Lower leg skin (tissue), 4 donors: Measurements from ENCODE around the gene CCL3. TPM values are rescaled to one million over a fixed set of nuclear protein-coding genes. Genes with fewer than 3 reads are reported as not detected.
"Not testable (repeated sequence)": the region's sequence is repeated elsewhere in the genome, so short reads cannot be mapped to it uniquely, and the experiment has no call there.

Source experiments
- DNase-seq, 2 donors: peaks; one replicate each; pipeline ENCODE4 v3.0.0-alpha.2; 2019; ENCODE audit warnings: low spot score in 2 of 2
- H3K4me3 ChIP-seq: fragments of 200-600 bp; sonication (generic); 2 replicates; pipeline ENCODE4 v1.5.1; 2017; ENCODE audit warnings: mild to moderate bottlenecking, low read depth; ENCODE audit not compliant: poor library complexity, severe bottlenecking
- CTCF ChIP-seq, 3 donors: fragments of 450-650 bp; IDR thresholded peaks; one replicate each; pipeline ENCODE4 v1.5.1; 2016; ENCODE audit warnings: antibody characterized with exemption in 3 of 3, mild to moderate bottlenecking in 3 of 3, moderate library complexity in 2 of 3
- POLR2A ChIP-seq, 2 donors: fragments of 450-650 bp; IDR thresholded peaks; one replicate each; pipeline ENCODE4 v1.6.1; 2016 to 2017; ENCODE audit warnings: antibody characterized with exemption in 2 of 2, mild to moderate bottlenecking in 1 of 2, moderate library complexity in 1 of 2
- WGBS, 2 donors: methylation state at CpG; one replicate each; pipeline ENCODE4 v1.1.5; 2018; 5-methylcytosine and 5-hydroxymethylcytosine counted together
- intact Hi-C: fragments of 100-400 bp; cut with DNase I; formaldehyde crosslinking; loops from one replicate; pipeline ENCODE4 v1.15.0; 2023; ENCODE audit warnings: low total_unique reads
- total RNA-seq, 4 donors: library from RNA; depleted of rRNA; stranded (reverse); fragments of >200 nt; gene quantifications; one replicate each; pipeline ENCODE4 v1.1.0, GENCODE V29; 2016

The CCL3 gene
- total RNA-seq, 4 donors from 2014 or later = 0.79 to 2.9 TPM; not detected in 2

- intact Hi-C loops = no loop called here
- DNase-seq = no peak
- no peak overlapping the region for H3K4me3 ChIP-seq
- WGBS, 2 donors = 92 to 94% methylated on average over 3 of the region's 3 CpGs
- TF ChIP-seq POLR2A (IDR thresholded peaks at IDR 0.05) = no peak
- TF ChIP-seq CTCF (IDR thresholded peaks at IDR 0.05) = no peak
These were observed 17.7 kb upstream of the CCL3 start for GRCh38 chr17:36107660-36108059.

DNA sequence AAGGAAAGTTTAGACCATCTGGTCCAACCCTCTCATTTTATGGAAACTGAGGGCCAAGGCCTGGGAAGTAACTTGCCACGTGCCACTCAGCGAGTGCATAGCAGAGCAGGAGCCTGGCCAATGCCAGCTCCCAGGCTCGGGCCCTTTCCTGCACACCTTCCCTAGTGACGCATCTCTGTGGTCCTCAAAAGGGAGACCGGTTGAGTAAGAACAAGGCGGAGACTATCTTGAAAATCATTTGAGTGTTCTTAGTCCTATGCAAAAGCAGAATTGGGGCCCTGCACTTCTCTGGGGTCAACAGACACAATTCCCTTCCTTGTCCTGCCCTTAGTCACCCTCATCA lies 16.5 kb upstream of the CCL3 start:
- TF ChIP-seq CTCF (IDR thresholded peaks at IDR 0.05) (no peak), POLR2A (IDR thresholded peaks at IDR 0.05) (no peak)
- no peak overlapping the region for H3K4me3 ChIP-seq
- WGBS, 2 donors = 90 to 97% methylated on average over 6 of the region's 6 CpGs
- DNase-seq = no peak
- intact Hi-C loops = no loop called here

DNA sequence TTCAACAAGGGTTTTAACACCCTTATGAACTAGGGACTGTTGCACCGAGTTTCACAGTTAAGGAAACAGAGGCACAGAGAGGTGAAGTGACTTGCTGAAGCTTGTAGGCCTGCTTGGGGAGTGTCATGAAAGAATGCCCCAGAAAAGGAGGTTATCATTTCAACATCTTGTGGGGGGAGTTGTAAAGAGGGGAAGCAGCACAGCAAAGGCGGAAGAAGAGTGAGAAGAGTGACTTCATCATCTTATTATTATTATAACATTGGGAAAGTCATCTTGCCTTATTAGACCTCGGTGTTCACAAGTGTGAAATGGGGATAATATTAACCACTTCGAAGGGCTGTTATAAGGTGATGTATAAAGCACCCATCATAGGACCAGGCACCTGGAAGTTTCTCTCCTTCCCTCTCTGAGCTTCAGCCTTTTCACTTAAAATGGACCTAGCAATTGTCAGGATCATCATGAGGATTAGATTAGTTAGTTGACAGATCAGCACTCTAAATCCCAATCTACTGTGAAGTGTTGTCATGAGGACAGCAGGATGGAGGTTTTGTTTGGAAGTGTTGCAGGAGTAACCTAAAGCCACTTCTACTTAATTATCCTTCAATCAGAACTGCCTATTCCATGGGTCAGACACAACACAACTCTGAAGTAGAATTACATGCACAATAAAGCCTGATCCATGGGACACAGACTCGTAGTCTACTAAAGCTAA lies 16.0 kb upstream of the CCL3 start:
- no peak for TF ChIP-seq POLR2A (IDR thresholded peaks at IDR 0.05)
- TF ChIP-seq CTCF (IDR thresholded peaks at IDR 0.05) = no peak
- H3K4me3 ChIP-seq = no peak overlapping the region
- DNase-seq = no peak
- intact Hi-C loops = no loop called here
- 84 to 85% methylated on average over 5 of the region's 5 CpGs for whole genome bisulfite sequencing, 2 donors

- no peak overlapping the region for H3K4me3 ChIP-seq
- WGBS, 2 donors = 50 to 64% methylated on average over 4 of the region's 4 CpGs
- no peak for DNase-seq
- intact Hi-C loops = no loop called here
- TF ChIP-seq CTCF (IDR thresholded peaks at IDR 0.05) (no peak), POLR2A (IDR thresholded peaks at IDR 0.05) (no peak)
These were observed 14.8 kb upstream of the CCL3 start for GRCh38 chr17:36104701-36105181.

GRCh38 chr17:36104246-36104645 lies 14.3 kb upstream of the CCL3 start:
- 61 to 70% methylated on average over 6 to 7 of the region's 7 CpGs for WGBS, 2 donors
- DNase-seq, intact Hi-C loops, H3K4me3 ChIP-seq: not testable (repeated sequence)

DNA sequence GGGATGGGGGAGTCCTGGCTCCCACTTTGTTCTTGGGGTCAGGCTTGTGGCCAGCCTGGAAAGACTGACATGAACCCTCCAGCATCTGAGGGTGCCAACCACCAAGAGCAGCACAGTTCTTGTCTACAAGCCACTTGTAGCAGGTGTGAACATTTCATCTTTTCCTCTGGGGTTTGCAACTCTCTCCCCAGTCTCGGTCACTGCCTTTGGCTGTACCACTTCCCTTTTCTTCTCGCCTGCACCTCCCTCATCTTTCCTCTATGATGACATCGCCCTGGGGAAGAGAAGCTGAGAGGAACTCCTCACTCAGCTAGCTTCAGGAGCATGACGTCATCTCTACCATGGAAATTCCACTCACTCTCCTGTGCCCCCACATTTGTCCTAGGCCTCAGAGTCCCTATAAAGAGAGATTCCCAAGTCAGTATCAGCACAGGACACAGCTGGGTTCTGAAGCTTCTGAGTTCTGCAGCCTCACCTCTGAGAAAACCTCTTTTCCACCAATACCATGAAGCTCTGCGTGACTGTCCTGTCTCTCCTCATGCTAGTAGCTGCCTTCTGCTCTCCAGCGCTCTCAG lies 13.5 kb upstream of the CCL3 start, which contains the start of gene CCL4:
CCL4 (plus strand) TSS at position 427 of the 575 bp plus-strand sequence; CDS start at position 506, 79 bp downstream.
- intact Hi-C loops, DNase-seq, H3K4me3 ChIP-seq: not testable (repeated sequence)
- 63 to 69% methylated on average over 6 of the region's 6 CpGs for WGBS, 2 donors

- intact Hi-C loops, H3K4me3 ChIP-seq, DNase-seq: not testable (repeated sequence)
- 90 to 92% methylated on average over 1 of the region's 1 CpG for WGBS, 2 donors
These were observed 9.1 kb upstream of the CCL3 start for GRCh38 chr17:36099004-36099403.
